Measurements from ENCODE around the gene ANKLE1. TPM values are rescaled to one million over a fixed set of nuclear protein-coding genes. Genes with fewer than 3 reads are reported as not detected.

ANKLE1 gene
- total and polyA plus RNA-seq, 2 donors (not counting 3 experiments of a cell fraction or from before 2014, with no cell fraction given): 1.9 to 3.1 TPM

- POLR2A ChIA-PET: no interaction called here
- no peak for TF ChIP-seq POLR2A (IDR thresholded peaks at IDR 0.05; ENCODE audit: low read depth, low read length)
- no peak for TF ChIP-seq FOS (IDR thresholded peaks at IDR 0.05; ENCODE audit: borderline replicate concordance, insufficient read depth, low read length)
- TF ChIP-seq MYC (IDR thresholded peaks at IDR 0.05; ENCODE audit: low read depth, low read length): no peak
- TF ChIP-seq MAX (IDR thresholded peaks at IDR 0.05; ENCODE audit: insufficient read depth, insufficient read length): no peak
- TF ChIP-seq GATA2 (IDR thresholded peaks at IDR 0.05; ENCODE audit: insufficient read depth, insufficient read length, low read depth, low read length): no peak
- TF ChIP-seq JUN (IDR thresholded peaks at IDR 0.05; ENCODE audit: borderline replicate concordance, insufficient read depth, insufficient read length, low read depth): no peak
- no peak for TF ChIP-seq EZH2 (IDR thresholded peaks at IDR 0.05; ENCODE audit: borderline replicate concordance, low read depth, low read length, severe bottlenecking)
- no peak for TF ChIP-seq CTCF (IDR thresholded peaks at IDR 0.05; ENCODE audit: extremely low read depth in 1 of 2, insufficient read depth in 1 of 2, low read depth in 1 of 2, low read length in 2 of 2)
- no TSS peak for BruUV-seq (replicated peaks)
- H3K27me3 ChIP-seq (ENCODE audit: control insufficient read depth in 2 of 2, insufficient read depth in 2 of 2, low read length in 2 of 2): no peaks in the 10 kb centered on the region
- no peaks in the 10 kb centered on the region for H3K9me1 ChIP-seq (replicated peaks; ENCODE audit: control insufficient read depth, extremely low read depth, insufficient read depth, low read length)
- H3K4me3 ChIP-seq (replicated peaks in 1 of 3; ENCODE audit: insufficient read depth in 1 of 3, low read depth in 1 of 3, low read length in 3 of 3): peak overlapping the region; percentile 65 to 84 (median 74)
- dilution Hi-C loops (cut with MboI; ENCODE audit: extremely low pct_ligation_motif_present, low sequenced_read_pairs) (no loop called here), intact Hi-C loops (cut with micrococcal nuclease) (no loop called here)
- CTCF ChIA-PET: interaction anchor here (0.9 to 1.8 kb wide), 4 partner anchors 8 to 38 kb away, joined by 3 to 13 read pairs (median 4); partner anchors contain the start of gene OCEL1
- H3K79me2 ChIP-seq (ENCODE audit: control insufficient read depth, insufficient read depth, low read length): peaks cover 27% of the 10 kb centered on the region
- no peaks in the 10 kb centered on the region for H4K20me1 ChIP-seq (replicated peaks; ENCODE audit: control insufficient read depth, extremely low read depth, insufficient read depth, low read length)
- no peak for DNase-seq (ENCODE audit: low read depth, low spot score)
- FAIRE-seq: no peak
- no peaks in the 10 kb centered on the region for H3K36me3 ChIP-seq (ENCODE audit: control insufficient read depth in 2 of 2, extremely low read depth in 1 of 2, insufficient read depth in 2 of 2, low read length in 2 of 2)
- H3K27ac ChIP-seq (ENCODE audit: insufficient read depth, low read depth, low read length): no peak overlapping the region
- H3K9ac ChIP-seq (replicated peaks; ENCODE audit: extremely low read depth, insufficient read depth, low read length): peak overlapping the region; percentile 51
- no peak overlapping the region for H2AFZ ChIP-seq (ENCODE audit: low read depth, low read length)
- peaks cover 20% of the 10 kb centered on the region for H3K4me1 ChIP-seq (ENCODE audit: control insufficient read depth, extremely low read depth, insufficient read depth, low read length)
- H3K9me3 ChIP-seq (replicated peaks; ENCODE audit: control insufficient read depth, insufficient read depth, low read length): no peaks in the 10 kb centered on the region
- H3K4me2 ChIP-seq (ENCODE audit: insufficient read depth, low read length): peak overlapping the region; percentile 81
Observed at GRCh38 chr19:17243211-17243829, 38.4 kb upstream of the ANKLE1 start.
